ENCODE results near the gene SH3GLB1. TPM values are rescaled to one million over a fixed set of nuclear protein-coding genes. Genes with fewer than 3 reads are reported as not detected.

The SH3GLB1 gene
- total and polyA plus RNA-seq, 2 of the 8 experiments (the other 6 are each of a cell fraction or from before 2014, with no cell fraction given) = 7.7 to 43.1 TPM

- no peak overlapping the region for H3K27ac ChIP-seq (ENCODE audit: low read depth, low read length)
- no peaks in the 10 kb centered on the region for H3K9me3 ChIP-seq (ENCODE audit: insufficient read depth in 2 of 2, low read depth in 1 of 2, low read length in 1 of 2)
- H4K20me1 ChIP-seq (replicated peaks in 1 of 2; ENCODE audit: control insufficient read depth in 1 of 2, insufficient read depth in 2 of 2, low read length in 2 of 2) = no peaks in the 10 kb centered on the region
- no peak overlapping the region for H2BK12ac ChIP-seq (ENCODE audit: low read depth, low read length)
- no peak overlapping the region for H2BK120ac ChIP-seq (replicated peaks; ENCODE audit: low read depth, low read length)
- no peaks in the 10 kb centered on the region for H3K36me3 ChIP-seq (ENCODE audit: control insufficient read depth in 2 of 4, insufficient read depth in 4 of 4, low read length in 3 of 4)
- WGBS, 2 experiments (ENCODE audit: extremely low coverage in 1 of 2, insufficient coverage in 1 of 2, insufficient read length in 1 of 2, insufficient replicate concordance in 2 of 2, low coverage in 1 of 2, low lambda C conversion rate in 2 of 2, missing lambda C conversion rate in 1 of 2) = 79% methylated on average over 2 of the region's 2 CpGs; no CpG with 5 or more reads in 1 of the 2 experiments
- no peaks in the 10 kb centered on the region; a peak in 1 of 7 replicates for H3K27me3 ChIP-seq (replicated peaks in 1 of 4; ENCODE audit: control insufficient read depth in 3 of 4, extremely low read depth in 1 of 4, insufficient read depth in 3 of 4, low read length in 3 of 4)
- H3K79me2 ChIP-seq (ENCODE audit: control insufficient read depth in 1 of 2, insufficient read depth in 2 of 2, low read length in 2 of 2) = no peaks in the 10 kb centered on the region
- no peak for DNase-seq (ENCODE audit: low read depth in 1 of 2, low spot score in 2 of 2)
- no peak overlapping the region for H3K4me2 ChIP-seq (ENCODE audit: insufficient read depth in 1 of 2, low read depth in 2 of 2, low read length in 2 of 2)
- CTCF ChIA-PET (ENCODE audit: partially characterized antibody) = no interaction called here
- no peak overlapping the region for H3K4me3 ChIP-seq (ENCODE audit: extremely low read depth in 1 of 4, insufficient read depth in 2 of 4, low read depth in 3 of 4, low read length in 4 of 4)
- no peak overlapping the region for H3K14ac ChIP-seq (ENCODE audit: insufficient read length)
- H4K91ac ChIP-seq (replicated peaks; ENCODE audit: insufficient read length, low read length) = no peak overlapping the region
- no peak overlapping the region for H3K9ac ChIP-seq (replicated peaks in 1 of 4; ENCODE audit: extremely low read depth in 1 of 4, low read depth in 3 of 4, low read length in 3 of 4)
- H4K5ac ChIP-seq (ENCODE audit: insufficient read length, low read depth, low read length) = no peak overlapping the region
- no peaks in the 10 kb centered on the region for H3K79me1 ChIP-seq (ENCODE audit: low read depth, low read length)
- no peak overlapping the region for H2BK5ac ChIP-seq (ENCODE audit: low read depth, low read length)
- POLR2A ChIA-PET (ENCODE audit: partially characterized antibody) = no interaction called here
- peaks cover 0 to 6% (median 2%) of the 10 kb centered on the region in 4 experiments; a peak in 3 of 7 replicates for H3K4me1 ChIP-seq (replicated peaks in 1 of 4; ENCODE audit: control insufficient read depth in 3 of 4, insufficient read depth in 4 of 4, low read length in 3 of 4)
- no peak overlapping the region for H3K56ac ChIP-seq (replicated peaks; ENCODE audit: insufficient read length, low read depth, low read length)
- H2AFZ ChIP-seq (ENCODE audit: low read length) = no peak overlapping the region
- no peak overlapping the region for H4K8ac ChIP-seq (ENCODE audit: extremely low read depth, insufficient read depth, low read length)
- H2BK20ac ChIP-seq (ENCODE audit: low read length) = no peak overlapping the region
- peaks cover 8% of the 10 kb centered on the region; the same call in 1 of the 2 replicates for H3K23me2 ChIP-seq (ENCODE audit: low read depth, low read length)
- FAIRE-seq = no peak
- H3K18ac ChIP-seq (ENCODE audit: extremely low read depth, low read length) = no peak overlapping the region
- no peak overlapping the region for H3K4ac ChIP-seq (replicated peaks; ENCODE audit: insufficient read length, low read depth, low read length)
- no peak overlapping the region for H2BK15ac ChIP-seq (ENCODE audit: low read length)
- TF ChIP-seq SP4 (IDR thresholded peaks at IDR 0.05; ENCODE audit: low read length) (no peak), RBBP5 (IDR thresholded peaks at IDR 0.05; ENCODE audit: borderline replicate concordance, low read depth, low read length) (no peak), BCL11A (IDR thresholded peaks at IDR 0.05; ENCODE audit: low read depth in 2 of 2, low read length in 2 of 2) (no peak)
- no peak overlapping the region for H2AK5ac ChIP-seq (ENCODE audit: low read depth, low read length)
- H3K23ac ChIP-seq (ENCODE audit: insufficient read length) = no peak overlapping the region
Measured at GRCh38 chr1:86699186-86699585, 5.2 kb upstream of the SH3GLB1 start.
